Kidney epithelial cell (primary cell): ENCODE results near the gene HABP2. TPM values are rescaled to one million over a fixed set of nuclear protein-coding genes. Genes with fewer than 3 reads are reported as not detected.

Experiments
- DNase-seq: peaks from one replicate; pipeline ENCODE4 v3.0.0-alpha.2; 2010; ENCODE audit warnings: low read depth
- H3K27me3 ChIP-seq: 2 replicates; pipeline ENCODE4 v1.6.0; 2011; ENCODE audit warnings: low read length; ENCODE audit not compliant: control insufficient read depth, insufficient read depth
- H3K36me3 ChIP-seq: 2 replicates; pipeline ENCODE4 v1.5.1; 2011; ENCODE audit warnings: low read length; ENCODE audit not compliant: control insufficient read depth, insufficient read depth
- H3K4me3 ChIP-seq: 2 replicates; pipeline ENCODE4 v1.5.1; 2011; ENCODE audit warnings: low read depth, mild to moderate bottlenecking, control low read depth, low read length
- total RNA-seq: library from RNA; depleted of rRNA; stranded (reverse); fragments of >200 nt; gene quantifications from 2 replicates; pipeline ENCODE4 v1.2.3, GENCODE V29; 2015
- TF ChIP-seq, protein P1 (sequence below): IDR thresholded peaks from 2 replicates; pipeline ENCODE4 v1.5.1; 2011; ENCODE audit warnings: mild to moderate bottlenecking, moderate library complexity, low read length, control low read depth, inconsistent platforms; ENCODE audit not compliant: insufficient read depth, poor library complexity, severe bottlenecking

The HABP2 gene
- total RNA-seq, 1 donor from 2014 or later = 0.08 TPM

DNA sequence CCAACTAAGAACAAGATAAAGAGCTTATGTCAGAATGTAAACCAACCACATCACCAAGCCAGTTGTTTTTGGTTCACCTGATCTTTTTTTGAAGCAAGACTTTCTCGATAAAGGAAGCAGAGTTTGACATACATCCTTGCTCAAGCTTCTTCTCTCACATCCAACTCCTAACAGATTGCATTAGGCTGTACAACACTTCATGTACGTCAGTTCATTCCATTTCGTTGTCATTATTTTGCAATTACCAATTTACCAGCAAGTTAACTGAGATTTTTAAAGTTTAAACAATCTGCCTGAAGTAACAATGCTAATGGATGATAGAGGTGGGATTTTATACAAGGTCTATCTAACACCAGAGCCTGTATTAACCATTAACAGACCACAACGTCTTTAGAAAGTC lies 70.0 kb downstream of the HABP2 start:
- Histone ChIP-seq H3K27me3 (peaks cover 6% of the 10 kb centered on the region), H3K4me3 (no peak overlapping the region), H3K36me3 (no peaks in the 10 kb centered on the region)
- no peak for DNase-seq
- TF ChIP-seq, protein P1, sequence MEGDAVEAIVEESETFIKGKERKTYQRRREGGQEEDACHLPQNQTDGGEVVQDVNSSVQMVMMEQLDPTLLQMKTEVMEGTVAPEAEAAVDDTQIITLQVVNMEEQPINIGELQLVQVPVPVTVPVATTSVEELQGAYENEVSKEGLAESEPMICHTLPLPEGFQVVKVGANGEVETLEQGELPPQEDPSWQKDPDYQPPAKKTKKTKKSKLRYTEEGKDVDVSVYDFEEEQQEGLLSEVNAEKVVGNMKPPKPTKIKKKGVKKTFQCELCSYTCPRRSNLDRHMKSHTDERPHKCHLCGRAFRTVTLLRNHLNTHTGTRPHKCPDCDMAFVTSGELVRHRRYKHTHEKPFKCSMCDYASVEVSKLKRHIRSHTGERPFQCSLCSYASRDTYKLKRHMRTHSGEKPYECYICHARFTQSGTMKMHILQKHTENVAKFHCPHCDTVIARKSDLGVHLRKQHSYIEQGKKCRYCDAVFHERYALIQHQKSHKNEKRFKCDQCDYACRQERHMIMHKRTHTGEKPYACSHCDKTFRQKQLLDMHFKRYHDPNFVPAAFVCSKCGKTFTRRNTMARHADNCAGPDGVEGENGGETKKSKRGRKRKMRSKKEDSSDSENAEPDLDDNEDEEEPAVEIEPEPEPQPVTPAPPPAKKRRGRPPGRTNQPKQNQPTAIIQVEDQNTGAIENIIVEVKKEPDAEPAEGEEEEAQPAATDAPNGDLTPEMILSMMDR = no peak

DNA sequence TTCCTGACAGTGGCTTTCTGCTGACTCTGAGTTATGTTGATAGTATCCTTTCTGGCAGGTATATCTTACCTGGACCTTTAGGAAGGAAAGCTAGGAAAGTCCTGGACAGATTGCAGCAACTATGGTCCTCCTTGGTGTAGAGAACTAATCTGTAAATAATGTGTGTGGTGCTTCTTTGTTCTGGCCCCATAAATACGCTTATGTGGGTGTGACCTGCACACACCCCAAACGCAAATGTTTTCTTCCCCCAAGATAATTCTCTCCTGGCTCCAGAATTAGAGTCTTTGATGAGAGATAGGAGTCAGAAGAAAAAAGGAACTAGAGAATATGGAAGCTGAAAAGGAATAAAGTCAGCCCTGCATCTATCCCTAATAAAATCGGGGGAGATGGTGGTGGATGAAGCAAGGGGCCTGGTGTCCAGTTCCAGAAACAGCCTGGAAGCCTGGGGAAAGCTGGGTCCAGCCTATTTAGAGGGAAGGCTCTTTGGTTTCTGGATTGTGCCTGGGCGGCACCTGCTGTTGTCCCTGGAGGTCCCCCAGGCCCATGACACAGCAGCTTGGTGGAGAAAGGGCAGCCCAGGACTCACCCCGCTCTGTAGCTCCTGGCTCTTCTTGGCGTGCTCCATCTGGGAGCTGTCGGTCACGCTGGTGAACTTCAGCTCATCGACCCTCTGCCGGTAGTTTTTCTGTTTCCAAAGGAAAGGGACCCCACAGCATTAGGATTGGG lies 72.8 kb downstream of the HABP2 start:
- no peak for DNase-seq
- TF ChIP-seq, protein P1 = no peak
- Histone ChIP-seq H3K4me3 (no peak overlapping the region), H3K27me3 (peaks cover 6% of the 10 kb centered on the region), H3K36me3 (no peaks in the 10 kb centered on the region)

DNA sequence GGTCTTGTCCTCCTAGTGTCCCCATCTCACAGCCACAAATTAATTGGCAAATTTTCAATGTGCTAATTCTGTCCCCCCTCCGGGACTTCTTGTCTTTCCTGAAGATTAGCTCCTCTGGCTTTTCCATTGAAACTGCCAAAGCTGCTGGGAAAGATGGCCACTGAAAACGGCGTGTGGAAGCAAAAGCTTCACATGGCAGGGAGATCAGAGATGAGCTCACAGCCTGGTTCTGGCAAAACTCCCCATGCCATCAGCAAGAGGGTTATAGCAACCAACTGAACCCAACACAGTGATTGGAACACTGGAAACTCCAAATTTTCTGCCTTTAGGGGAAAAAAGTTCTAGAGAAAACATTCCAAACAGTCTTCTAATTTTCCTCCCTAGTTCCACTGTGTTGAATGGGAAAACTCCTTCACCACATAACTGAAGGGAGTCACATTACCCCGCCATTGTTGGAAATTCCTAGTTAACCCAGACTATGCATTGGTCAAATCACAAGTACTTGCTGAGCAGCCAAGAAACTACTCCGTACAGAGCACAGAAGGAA lies 74.0 kb downstream of the HABP2 start:
- Histone ChIP-seq H3K27me3 (peaks cover 3% of the 10 kb centered on the region), H3K4me3 (no peak overlapping the region), H3K36me3 (no peaks in the 10 kb centered on the region)
- no peak for DNase-seq
- TF ChIP-seq, protein P1 = no peak

DNA sequence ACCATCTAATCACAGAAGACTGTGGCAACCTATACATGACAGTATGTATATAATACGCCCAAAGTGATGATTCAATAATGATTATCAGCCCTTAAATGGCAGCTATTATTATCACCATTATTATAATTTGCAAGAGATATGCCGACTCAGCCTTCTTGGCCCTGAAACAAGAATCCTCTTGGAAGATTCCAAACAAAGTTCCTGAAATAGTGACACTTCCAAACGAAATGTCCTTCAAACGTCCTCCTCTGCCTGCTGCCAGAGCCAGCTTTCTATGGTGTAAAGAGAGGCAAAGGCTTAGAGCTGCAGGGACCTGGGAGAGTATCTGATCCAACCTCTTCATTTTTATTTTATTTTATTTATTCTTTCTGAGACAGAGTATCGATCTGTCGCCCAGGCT lies 75.0 kb downstream of the HABP2 start:
- Histone ChIP-seq H3K27me3 (peaks cover 2% of the 10 kb centered on the region), H3K4me3 (no peak overlapping the region), H3K36me3 (no peaks in the 10 kb centered on the region)
- TF ChIP-seq, protein P1 = no peak
- DNase-seq = no peak

DNA sequence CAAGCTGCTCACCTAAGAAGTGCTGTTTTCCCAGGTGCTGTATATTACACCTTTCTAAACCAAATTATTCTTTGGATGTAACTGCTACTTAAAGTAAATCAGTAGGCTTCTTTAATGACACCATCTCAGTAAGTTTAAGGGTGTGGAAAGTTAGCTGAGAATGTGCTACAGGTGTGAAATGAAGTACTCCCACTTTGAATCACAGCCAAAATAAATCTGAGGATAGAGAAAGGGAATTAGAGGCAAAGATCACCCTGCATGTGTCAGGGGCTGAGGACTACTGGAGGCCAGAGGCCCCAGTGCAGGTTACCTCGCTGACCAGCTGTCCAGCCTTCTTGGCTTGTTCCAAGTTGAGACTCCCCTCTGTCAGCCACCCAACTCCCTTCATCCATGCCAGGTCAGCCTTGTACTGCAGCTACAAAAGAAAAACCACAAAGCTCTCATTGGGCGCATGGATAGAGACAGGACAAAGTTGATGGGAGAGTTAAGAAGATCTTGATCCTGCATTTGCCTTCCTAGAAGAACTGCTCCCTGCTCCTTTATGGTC lies 75.8 kb downstream of the HABP2 start:
- Histone ChIP-seq H3K27me3 (peaks cover 2% of the 10 kb centered on the region), H3K36me3 (no peaks in the 10 kb centered on the region), H3K4me3 (no peak overlapping the region)
- TF ChIP-seq, protein P1 = no peak
- DNase-seq = no peak
